PFSK-1 (cell line): Measurements from ENCODE around the gene NCAN.

Experiments used
- FOXP2 ChIP-seq: optimal IDR thresholded peaks from 2 replicates; pipeline ENCODE3; 2011; ENCODE audit warnings: borderline replicate concordance, control low read depth, inconsistent platforms; ENCODE audit not compliant: insufficient read depth; ENCODE audit errors: extremely low read length, extremely low read depth
- POLR2AphosphoS5 ChIP-seq: IDR thresholded peaks from 2 replicates; pipeline ENCODE4 v1.6.1; 2012; ENCODE audit warnings: low read depth, mild to moderate bottlenecking, control low read depth, low read length, moderate library complexity
- SIN3A ChIP-seq: IDR thresholded peaks from 2 replicates; pipeline ENCODE4 v1.6.1; 2012; ENCODE audit warnings: mild to moderate bottlenecking, low read length, moderate library complexity, borderline replicate concordance; ENCODE audit not compliant: insufficient read depth
- TAF1 ChIP-seq: IDR thresholded peaks from 2 replicates; pipeline ENCODE4 v1.6.1; 2012; ENCODE audit warnings: low read length, control low read depth, borderline replicate concordance; ENCODE audit not compliant: insufficient read depth
- TF ChIP-seq, protein P1 (sequence below), 2 experiments: IDR thresholded peaks; 2 replicates each; pipeline versions ENCODE4 v1.6.1 to v1.8.0; 2011 to 2012; ENCODE audit warnings: low read depth in 2 of 2, low read length in 2 of 2, control low read depth in 1 of 2, inconsistent platforms in 1 of 2, mild to moderate bottlenecking in 1 of 2, moderate library complexity in 1 of 2; ENCODE audit not compliant: insufficient read depth in 1 of 2

NCAN gene

DNA sequence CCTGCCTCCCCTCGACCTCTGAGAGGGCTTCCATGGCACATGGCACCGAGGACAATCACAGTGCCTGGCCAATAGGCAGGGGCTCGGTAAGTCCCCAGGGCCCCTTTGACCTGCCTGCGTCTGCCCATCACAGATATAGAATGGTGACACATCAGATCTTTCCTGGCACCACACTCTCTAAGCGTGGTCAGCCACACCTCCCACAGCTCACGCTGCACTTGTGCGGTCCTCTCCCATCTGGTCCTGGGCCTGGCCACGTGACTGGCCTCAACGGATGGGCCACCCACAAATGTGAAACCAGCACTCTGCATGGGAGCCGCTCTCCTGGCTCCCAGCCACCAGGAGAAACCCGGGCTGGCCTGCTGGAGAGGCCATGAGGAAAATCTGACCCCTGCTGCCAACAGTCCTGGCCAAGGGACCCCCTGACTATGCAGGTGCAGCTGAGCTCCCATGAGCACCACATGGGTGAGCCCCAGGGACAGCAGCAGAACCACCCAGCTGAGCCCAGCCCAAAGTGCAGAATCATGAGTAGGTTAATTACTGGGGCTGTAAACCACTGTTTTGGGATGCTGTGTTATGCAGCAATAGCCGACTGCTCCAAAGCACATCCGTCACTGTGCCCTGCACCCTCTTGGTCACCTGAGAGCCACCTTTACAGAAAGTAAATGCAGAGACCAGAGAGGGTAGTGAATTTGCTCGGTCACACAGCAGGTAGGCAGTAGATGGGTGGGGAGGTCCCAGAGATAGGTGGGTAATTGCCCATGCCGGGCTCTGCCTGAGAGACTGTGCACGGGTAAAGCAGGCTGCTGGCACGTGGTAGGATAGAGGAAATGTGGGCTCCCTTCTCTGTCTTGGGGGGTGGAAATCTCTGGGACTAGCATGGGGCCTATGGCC, 32.0 kb upstream of the NCAN start:
- TF ChIP-seq, protein P1, sequence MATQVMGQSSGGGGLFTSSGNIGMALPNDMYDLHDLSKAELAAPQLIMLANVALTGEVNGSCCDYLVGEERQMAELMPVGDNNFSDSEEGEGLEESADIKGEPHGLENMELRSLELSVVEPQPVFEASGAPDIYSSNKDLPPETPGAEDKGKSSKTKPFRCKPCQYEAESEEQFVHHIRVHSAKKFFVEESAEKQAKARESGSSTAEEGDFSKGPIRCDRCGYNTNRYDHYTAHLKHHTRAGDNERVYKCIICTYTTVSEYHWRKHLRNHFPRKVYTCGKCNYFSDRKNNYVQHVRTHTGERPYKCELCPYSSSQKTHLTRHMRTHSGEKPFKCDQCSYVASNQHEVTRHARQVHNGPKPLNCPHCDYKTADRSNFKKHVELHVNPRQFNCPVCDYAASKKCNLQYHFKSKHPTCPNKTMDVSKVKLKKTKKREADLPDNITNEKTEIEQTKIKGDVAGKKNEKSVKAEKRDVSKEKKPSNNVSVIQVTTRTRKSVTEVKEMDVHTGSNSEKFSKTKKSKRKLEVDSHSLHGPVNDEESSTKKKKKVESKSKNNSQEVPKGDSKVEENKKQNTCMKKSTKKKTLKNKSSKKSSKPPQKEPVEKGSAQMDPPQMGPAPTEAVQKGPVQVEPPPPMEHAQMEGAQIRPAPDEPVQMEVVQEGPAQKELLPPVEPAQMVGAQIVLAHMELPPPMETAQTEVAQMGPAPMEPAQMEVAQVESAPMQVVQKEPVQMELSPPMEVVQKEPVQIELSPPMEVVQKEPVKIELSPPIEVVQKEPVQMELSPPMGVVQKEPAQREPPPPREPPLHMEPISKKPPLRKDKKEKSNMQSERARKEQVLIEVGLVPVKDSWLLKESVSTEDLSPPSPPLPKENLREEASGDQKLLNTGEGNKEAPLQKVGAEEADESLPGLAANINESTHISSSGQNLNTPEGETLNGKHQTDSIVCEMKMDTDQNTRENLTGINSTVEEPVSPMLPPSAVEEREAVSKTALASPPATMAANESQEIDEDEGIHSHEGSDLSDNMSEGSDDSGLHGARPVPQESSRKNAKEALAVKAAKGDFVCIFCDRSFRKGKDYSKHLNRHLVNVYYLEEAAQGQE (IDR thresholded peaks at IDR 0.05; ENCODE audit: insufficient read depth in 1 of 2, low read depth in 2 of 2, low read length in 2 of 2) = no peak
- no peak for TF ChIP-seq FOXP2
- TF ChIP-seq TAF1 = no peak
- TF ChIP-seq POLR2AphosphoS5 = no peak
- TF ChIP-seq SIN3A = no peak

DNA sequence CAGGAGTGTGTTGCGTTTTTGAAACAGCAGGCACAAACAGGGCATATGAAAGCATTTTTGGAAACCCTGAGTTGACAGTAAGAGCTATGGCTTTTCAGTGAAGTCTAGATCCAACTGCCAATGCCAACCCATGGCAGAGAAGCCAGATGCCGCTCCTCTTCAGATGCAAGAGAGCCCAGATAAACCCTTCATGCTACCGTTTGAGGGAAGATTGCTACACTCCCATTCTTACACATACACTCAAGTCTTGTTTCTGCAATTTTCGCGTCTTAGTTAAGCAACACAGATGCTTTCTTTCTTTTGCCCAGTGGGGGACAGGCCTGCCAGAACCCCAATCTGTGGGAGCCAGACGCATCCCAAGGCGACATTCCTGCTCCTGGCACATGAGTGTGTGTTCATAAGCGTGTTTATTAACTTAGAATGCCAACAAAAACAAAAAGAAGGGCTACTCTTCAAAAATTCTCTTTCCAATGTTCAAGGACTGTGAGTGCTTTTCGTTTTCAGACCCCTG, 30.2 kb upstream of the NCAN start:
- TF ChIP-seq FOXP2 (no peak), TAF1 (no peak), SIN3A (no peak), POLR2AphosphoS5 (no peak)
- TF ChIP-seq, protein P1 (IDR thresholded peaks at IDR 0.05; ENCODE audit: insufficient read depth in 1 of 2, low read depth in 2 of 2, low read length in 2 of 2) = no peak

DNA sequence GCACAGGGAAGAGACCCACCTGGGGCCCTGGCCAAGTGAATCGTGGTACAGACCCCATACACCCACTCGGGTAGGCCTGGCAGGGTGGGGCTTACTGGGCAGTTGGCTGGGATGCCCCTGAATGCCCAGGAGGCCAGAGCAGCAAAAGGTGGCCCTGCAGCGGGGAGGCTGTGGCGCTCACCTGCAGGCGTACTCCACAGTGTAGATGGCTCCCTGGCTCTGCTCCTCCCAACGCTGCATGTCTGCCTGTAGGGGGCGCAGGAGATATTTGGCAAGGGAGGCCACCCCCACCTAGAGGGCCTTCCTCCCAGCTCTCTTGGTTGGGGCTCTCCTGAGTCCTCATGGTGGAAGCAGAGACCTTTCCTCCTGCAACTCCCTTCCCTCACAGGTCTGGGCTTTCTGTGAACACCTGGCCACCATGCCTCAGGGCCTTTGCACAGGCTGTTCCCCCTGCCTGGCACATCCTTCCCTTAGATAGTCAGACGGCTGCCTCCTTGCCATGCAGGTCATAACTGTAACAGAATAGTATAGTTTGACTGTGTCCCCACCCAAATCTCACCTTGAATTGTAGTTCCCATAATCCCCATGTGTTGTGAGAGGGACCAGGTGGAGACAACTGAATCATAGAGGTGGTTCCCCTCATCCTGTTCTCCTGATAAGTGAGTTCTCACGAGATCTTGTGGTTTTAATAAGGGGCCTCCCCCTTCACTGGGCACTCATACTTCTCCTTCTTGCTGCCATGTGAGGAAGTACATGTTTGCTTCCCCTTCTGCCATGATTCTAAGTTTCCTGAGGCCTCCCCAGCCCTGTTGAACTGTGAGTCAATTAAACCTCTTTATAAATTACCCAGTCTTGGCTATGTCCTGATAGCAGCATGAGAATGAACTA, 25.7 kb upstream of the NCAN start:
- no peak for TF ChIP-seq SIN3A
- no peak for TF ChIP-seq POLR2AphosphoS5
- TF ChIP-seq TAF1 = no peak

DNA sequence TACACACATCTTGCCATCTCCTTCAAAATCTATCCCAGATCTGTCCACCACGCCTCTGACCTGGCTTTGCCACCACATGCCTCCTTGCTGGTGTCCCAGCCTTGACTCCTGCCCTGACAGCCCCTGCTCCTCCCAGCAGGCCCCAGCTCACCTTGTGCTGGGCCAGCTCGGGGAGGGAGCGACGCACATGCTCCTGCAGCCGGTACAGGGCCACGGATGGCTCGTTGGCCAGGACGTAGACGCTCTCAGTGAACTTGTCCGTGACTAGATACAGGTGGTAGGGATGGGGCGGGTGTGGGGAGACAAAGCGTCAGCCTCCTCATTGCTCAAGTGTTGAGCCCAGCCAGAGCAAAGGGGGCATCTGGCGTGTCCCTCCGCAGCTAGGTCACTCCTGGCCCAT, 25.0 kb upstream of the NCAN start:
- no peak for TF ChIP-seq FOXP2
- no peak for TF ChIP-seq TAF1
- no peak for TF ChIP-seq POLR2AphosphoS5
- TF ChIP-seq SIN3A = no peak
- TF ChIP-seq, protein P1 (IDR thresholded peaks at IDR 0.05; ENCODE audit: insufficient read depth in 1 of 2, low read depth in 2 of 2, low read length in 2 of 2) = no peak

DNA sequence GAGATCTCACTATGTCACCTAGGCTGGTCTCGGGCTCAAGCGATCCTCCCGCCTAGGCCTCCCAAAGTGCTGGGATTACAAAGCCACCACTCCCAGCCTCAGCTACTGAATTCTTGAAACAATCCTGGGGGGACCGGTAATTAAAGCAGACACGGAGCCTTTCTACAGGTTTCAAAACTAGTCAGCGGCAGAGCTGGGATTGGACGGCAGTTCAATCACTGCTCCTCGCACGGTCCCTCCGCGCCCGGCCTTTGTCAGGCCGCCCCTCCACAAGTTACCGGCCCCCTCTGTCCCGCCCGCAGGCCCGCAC, 20.0 kb upstream of the NCAN start:
- TF ChIP-seq, protein P1 (IDR thresholded peaks at IDR 0.05; ENCODE audit: insufficient read depth in 1 of 2, low read depth in 2 of 2, low read length in 2 of 2) = no peak
